Gastrocnemius medialis (tissue), 4 donors: Measurements from ENCODE around the gene NUP107.

ENCODE experiments used
- POLR2A ChIP-seq, 2 donors: fragments of 450-650 bp; IDR thresholded peaks; one replicate each; pipeline ENCODE4 v1.6.1; 2017; ENCODE audit warnings: antibody characterized with exemption in 2 of 2, mild to moderate bottlenecking in 2 of 2, moderate library complexity in 2 of 2
- TF ChIP-seq, protein P1 (sequence below), 5 experiments: fragments of 450-650 bp in 3 of 5; fragments of 200-600 bp in 2 of 5; sonication (generic) in 2 of 5; IDR thresholded peaks in 4 of 5; conservative IDR thresholded peaks in 1 of 5; 1 replicate in 4 of 5; 2 replicates in 1 of 5; pipeline ENCODE4 v1.5.1; 2016 to 2019; ENCODE audit warnings: antibody characterized with exemption in 5 of 5, mild to moderate bottlenecking in 3 of 5, moderate library complexity in 3 of 5

DNA sequence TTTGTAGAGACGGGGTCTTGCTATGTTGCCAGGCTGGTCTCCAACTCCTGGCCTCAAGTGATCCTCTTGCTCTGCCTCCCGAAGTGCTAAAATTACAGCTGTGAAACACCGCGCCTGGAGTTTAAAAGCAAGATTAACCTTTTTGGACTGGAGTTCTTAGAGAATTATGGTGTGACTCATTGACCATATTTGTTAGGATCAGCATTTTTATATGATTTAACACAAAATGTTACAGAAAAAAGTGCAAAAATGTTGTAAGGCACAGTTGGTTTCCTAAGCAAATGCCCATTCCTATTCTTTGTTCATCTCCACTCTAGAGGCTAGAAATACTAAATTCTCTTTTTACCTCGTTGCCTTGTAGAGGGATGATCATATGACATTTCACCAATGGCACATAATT, 86.8 kb downstream of the NUP107 start:
- TF ChIP-seq, protein P1, sequence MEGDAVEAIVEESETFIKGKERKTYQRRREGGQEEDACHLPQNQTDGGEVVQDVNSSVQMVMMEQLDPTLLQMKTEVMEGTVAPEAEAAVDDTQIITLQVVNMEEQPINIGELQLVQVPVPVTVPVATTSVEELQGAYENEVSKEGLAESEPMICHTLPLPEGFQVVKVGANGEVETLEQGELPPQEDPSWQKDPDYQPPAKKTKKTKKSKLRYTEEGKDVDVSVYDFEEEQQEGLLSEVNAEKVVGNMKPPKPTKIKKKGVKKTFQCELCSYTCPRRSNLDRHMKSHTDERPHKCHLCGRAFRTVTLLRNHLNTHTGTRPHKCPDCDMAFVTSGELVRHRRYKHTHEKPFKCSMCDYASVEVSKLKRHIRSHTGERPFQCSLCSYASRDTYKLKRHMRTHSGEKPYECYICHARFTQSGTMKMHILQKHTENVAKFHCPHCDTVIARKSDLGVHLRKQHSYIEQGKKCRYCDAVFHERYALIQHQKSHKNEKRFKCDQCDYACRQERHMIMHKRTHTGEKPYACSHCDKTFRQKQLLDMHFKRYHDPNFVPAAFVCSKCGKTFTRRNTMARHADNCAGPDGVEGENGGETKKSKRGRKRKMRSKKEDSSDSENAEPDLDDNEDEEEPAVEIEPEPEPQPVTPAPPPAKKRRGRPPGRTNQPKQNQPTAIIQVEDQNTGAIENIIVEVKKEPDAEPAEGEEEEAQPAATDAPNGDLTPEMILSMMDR (IDR thresholded peaks at IDR 0.05 in 4 of 5, conservative IDR thresholded peaks at IDR 0.05 in 1 of 5) = no peak
- TF ChIP-seq POLR2A (IDR thresholded peaks at IDR 0.05) = no peak
